Astrocyte of the spinal cord (primary cell): ENCODE measurements around the gene RINT1.

Experiments used
- DNase-seq: peaks from one replicate; pipeline ENCODE4 v3.0.0; 2011; ENCODE audit warnings: low read depth, low spot score
- H3K4me3 ChIP-seq: 2 replicates; pipeline ENCODE4 v1.5.1; 2011; ENCODE audit warnings: low read depth, mild to moderate bottlenecking, low read length, moderate library complexity
- in situ Hi-C: cut with HindIII; loops from 2 replicates; pipeline ENCODE4 v1.10.0; 2017; ENCODE audit warnings: low sequenced_read_pairs
- TF ChIP-seq, protein P1 (sequence below): IDR thresholded peaks from 2 replicates; pipeline ENCODE4 v1.5.1; 2012; ENCODE audit warnings: low read depth, mild to moderate bottlenecking, low read length, inconsistent platforms

Gene RINT1

DNA sequence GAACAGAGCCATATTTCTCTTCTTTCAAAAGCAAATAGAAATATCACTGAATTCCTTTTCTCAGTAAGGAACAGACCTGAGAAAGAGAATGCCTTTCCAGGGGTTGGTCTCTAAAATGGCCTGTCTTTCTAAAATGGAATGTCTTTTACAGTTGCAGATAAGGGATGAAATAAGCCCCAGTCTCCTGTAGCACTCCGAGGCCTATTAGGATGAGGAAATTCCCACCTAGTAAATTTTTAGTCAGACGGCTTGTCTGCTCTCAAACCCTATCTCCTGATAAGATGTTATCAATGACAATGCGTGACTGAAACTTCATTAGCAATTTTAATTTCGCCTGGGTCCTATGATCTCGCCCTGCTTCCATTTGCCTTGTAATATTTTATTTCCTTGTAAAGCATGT is 52.2 kb downstream of the RINT1 start:
- H3K4me3 ChIP-seq = no peak overlapping the region
- TF ChIP-seq, protein P1, sequence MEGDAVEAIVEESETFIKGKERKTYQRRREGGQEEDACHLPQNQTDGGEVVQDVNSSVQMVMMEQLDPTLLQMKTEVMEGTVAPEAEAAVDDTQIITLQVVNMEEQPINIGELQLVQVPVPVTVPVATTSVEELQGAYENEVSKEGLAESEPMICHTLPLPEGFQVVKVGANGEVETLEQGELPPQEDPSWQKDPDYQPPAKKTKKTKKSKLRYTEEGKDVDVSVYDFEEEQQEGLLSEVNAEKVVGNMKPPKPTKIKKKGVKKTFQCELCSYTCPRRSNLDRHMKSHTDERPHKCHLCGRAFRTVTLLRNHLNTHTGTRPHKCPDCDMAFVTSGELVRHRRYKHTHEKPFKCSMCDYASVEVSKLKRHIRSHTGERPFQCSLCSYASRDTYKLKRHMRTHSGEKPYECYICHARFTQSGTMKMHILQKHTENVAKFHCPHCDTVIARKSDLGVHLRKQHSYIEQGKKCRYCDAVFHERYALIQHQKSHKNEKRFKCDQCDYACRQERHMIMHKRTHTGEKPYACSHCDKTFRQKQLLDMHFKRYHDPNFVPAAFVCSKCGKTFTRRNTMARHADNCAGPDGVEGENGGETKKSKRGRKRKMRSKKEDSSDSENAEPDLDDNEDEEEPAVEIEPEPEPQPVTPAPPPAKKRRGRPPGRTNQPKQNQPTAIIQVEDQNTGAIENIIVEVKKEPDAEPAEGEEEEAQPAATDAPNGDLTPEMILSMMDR = no peak
- in situ Hi-C loops = no loop called here
- DNase-seq = no peak

DNA sequence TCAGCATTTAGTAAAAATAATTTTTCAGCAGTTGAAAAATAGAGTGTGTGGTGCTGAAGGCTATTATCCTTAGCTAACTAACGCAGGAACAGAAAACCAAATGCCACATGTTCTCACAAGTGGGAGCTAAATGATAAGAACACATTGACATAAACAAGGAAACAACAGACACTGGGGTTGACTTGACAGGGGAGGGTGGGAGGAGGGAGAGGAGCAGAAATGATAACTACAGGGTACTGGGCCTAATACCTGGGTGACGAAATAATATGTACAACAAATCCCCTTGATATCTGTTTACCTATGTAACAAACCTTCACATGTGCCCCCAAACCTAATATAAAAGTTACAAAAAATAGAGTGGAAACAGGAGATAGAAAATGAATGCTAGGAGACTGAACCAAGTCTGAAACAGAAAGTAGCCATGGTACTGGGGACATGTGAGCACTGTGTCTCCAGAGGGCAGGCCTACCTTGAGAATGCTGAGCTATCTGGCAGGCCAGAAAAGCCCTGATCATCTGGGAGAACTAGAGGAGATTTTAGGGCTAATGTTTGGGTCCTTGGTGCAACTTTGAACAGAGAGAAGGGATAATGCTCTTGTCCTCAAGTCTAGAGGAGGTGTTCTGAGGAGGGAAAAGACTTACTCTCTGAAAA is 54.0 kb downstream of the RINT1 start:
- TF ChIP-seq, protein P1 = no peak
- in situ Hi-C loops = no loop called here
- DNase-seq = no peak
- no peak overlapping the region for H3K4me3 ChIP-seq

DNA sequence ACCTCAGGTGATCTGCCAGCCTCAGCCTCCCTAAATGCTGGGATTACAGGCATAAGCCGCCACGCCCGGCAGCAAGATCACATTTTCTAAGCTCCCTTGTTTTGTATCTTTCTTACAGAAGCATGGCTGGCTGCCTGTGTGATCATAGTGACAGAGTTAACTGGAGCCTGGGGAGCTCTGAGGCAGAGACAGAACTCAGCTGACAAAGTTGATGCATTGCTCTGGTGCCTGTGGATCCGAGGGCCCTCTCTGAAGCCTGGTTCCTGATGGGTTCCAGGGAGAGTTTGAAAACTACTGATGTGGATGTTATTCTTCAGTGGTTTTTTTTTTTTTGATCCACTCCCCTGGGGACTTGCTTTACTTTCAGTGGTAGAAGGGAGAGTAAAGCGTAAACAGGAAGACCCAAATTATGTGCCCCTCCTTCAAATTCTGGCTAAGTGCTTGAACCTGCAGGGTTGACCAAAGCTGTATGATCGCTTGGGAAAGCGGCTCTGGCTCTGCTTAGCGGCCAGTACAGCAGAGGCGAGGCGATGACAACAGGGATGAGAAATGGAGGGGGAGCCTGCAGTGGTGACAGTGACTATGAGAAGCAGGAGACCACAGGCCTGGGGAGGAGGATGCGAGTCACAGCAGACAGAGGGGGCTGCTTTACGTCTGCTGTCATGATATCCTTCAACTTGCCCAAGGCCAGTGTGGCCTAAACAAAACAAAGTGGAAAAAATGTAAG is 56.1 kb downstream of the RINT1 start:
- no peak overlapping the region for H3K4me3 ChIP-seq
- in situ Hi-C loops = no loop called here
- TF ChIP-seq, protein P1 = no peak
- no peak for DNase-seq

DNA sequence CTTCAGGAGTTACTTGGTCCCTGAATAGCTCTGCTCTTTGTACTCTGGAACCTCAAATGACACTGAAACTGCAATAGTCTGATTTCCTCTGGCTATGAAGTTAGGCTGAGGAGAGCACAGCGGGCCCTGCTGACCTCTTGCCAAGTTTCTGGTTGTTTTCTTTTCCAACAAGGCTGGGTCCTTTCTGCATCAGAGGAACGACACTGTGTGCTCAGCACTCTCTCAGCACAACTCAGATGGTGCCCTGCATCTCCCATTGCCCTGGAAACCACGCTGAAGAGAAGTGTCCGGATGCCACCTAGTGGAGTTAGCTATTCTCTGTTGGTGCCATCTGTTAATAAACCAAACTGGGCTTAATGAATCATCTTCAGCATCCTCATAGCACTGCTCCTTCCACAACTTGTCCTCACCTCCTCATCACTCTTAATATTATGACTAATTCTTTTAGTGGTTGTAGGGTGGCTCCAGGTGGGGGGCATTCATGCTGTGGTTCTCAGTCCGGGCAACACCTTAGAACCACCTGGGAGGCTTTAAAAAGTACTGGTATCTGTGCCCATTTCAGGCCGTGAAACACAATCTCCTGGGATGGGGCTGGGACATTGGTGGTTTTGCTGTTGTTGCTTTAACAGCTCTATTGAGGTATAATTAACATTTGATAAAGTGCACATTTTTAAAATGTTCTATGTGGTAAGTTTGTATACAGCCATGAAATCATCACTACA is 57.5 kb downstream of the RINT1 start:
- peak; percentile 81 for DNase-seq
- TF ChIP-seq, protein P1 = peak; percentile 70
- in situ Hi-C loops = no loop called here
- no peak overlapping the region for H3K4me3 ChIP-seq

DNA sequence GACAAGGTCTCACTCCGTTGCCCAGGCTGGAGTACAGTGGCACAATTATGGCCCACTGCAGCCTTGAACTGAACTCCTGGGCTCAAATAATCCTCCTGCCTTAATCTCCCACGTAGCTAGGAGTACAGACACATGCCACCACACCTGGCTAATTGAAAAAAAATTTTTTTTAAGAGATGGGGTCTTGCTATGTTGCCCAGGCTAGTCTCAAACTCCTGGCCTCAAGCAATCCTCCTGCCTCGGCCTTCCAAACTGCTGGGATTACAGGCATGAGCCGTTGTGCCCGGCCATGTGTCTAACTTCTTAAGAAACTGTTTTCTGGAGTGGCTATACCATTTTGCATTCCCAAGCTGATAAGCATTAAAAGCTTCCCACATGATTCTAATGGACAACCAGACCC is 58.8 kb downstream of the RINT1 start:
- in situ Hi-C loops = no loop called here
- DNase-seq = no peak
- TF ChIP-seq, protein P1 = no peak
- H3K4me3 ChIP-seq = no peak overlapping the region

DNA sequence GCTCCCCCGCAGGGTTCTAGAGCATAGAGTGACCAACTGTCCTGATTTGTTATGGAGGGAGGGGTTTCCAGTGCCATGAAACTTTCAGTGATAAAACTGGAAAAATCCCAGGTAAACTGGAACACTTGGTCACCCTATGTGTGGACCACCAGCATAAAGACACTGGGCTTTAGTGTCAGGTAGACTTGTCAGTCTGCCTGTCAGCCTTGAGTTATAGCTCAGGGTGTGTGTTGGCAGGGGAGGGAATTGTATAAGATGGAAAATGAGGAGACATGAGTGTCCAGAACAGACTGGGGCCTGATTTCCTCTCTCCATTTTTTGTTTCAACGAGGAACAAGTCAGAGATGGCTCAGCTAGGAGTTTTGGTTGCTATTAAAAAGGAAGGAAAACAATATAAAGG is 59.5 kb downstream of the RINT1 start:
- DNase-seq = no peak
- in situ Hi-C loops = no loop called here
- H3K4me3 ChIP-seq = no peak overlapping the region
- TF ChIP-seq, protein P1 = no peak
